ENCODE measurements around the gene TRMT1L.

DNA sequence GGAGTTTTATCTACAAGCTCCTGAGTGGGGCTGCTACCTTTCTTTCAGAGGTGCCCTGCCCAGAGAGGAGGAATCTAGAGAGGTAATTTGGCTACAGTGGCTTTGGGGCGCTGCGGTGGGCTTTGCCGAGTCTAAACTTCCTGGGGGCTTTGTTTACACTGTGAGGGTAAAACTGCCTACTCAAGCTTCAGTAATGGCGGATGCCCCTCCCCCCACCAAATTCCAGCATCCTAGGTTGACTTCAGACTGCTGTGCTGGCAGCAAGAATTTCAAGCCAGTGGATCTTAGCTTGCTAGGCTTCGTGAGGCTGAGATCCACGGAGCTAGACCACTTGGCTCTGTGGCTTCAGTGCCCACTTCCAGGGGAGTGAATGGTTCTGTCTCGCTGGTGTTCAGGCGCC, 44.1 kb upstream of the TRMT1L start:
- TF ChIP-seq, protein P1, sequence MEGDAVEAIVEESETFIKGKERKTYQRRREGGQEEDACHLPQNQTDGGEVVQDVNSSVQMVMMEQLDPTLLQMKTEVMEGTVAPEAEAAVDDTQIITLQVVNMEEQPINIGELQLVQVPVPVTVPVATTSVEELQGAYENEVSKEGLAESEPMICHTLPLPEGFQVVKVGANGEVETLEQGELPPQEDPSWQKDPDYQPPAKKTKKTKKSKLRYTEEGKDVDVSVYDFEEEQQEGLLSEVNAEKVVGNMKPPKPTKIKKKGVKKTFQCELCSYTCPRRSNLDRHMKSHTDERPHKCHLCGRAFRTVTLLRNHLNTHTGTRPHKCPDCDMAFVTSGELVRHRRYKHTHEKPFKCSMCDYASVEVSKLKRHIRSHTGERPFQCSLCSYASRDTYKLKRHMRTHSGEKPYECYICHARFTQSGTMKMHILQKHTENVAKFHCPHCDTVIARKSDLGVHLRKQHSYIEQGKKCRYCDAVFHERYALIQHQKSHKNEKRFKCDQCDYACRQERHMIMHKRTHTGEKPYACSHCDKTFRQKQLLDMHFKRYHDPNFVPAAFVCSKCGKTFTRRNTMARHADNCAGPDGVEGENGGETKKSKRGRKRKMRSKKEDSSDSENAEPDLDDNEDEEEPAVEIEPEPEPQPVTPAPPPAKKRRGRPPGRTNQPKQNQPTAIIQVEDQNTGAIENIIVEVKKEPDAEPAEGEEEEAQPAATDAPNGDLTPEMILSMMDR (conservative IDR thresholded peaks at IDR 0.05 in 1 of 2, IDR thresholded peaks at IDR 0.05 in 1 of 2; ENCODE audit: low read depth in 1 of 2, low read length in 2 of 2), result no peak
- no peak for TF ChIP-seq EZH2 (IDR thresholded peaks at IDR 0.05; ENCODE audit: low read length, missing control alignments)
